Fibroblast of lung (primary cell): ENCODE data around the gene CDV3.

Source experiments
- EZH2 ChIP-seq: IDR thresholded peaks from 2 replicates; pipeline ENCODE4 v1.5.1; 2012; ENCODE audit warnings: low read length, control low read depth, mild to moderate bottlenecking; ENCODE audit errors: missing control alignments
- TF ChIP-seq, protein P1 (sequence below), 2 donors: IDR thresholded peaks in 1 of 2; conservative IDR thresholded peaks in 1 of 2; 1 replicate in 1 of 2; 2 replicates in 1 of 2; pipeline ENCODE4 v1.5.1; 2011 to 2012; ENCODE audit warnings: low read length in 2 of 2, control low read depth in 1 of 2, inconsistent platforms in 1 of 2, low read depth in 1 of 2, mild to moderate bottlenecking in 1 of 2

DNA sequence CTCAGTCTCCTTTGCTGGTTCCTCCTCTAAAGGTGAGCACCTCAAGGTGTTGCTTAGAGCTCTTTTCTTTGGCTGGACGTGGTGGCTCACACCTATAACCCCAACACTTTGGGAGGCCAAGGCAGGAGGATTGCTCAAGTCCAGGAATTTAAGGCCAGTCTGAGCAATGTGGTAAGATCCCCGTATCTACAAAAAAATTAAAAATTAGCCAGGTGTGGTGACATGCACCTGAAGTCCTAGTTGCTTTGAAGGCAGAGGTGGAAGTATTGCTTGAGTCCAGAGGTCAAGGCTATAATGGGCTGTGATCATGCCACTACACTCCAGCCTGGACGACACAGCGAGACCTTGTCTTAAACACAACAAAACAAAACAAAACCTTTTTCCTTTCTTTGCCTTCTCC lies 60.0 kb downstream of the CDV3 start:
- TF ChIP-seq, protein P1, sequence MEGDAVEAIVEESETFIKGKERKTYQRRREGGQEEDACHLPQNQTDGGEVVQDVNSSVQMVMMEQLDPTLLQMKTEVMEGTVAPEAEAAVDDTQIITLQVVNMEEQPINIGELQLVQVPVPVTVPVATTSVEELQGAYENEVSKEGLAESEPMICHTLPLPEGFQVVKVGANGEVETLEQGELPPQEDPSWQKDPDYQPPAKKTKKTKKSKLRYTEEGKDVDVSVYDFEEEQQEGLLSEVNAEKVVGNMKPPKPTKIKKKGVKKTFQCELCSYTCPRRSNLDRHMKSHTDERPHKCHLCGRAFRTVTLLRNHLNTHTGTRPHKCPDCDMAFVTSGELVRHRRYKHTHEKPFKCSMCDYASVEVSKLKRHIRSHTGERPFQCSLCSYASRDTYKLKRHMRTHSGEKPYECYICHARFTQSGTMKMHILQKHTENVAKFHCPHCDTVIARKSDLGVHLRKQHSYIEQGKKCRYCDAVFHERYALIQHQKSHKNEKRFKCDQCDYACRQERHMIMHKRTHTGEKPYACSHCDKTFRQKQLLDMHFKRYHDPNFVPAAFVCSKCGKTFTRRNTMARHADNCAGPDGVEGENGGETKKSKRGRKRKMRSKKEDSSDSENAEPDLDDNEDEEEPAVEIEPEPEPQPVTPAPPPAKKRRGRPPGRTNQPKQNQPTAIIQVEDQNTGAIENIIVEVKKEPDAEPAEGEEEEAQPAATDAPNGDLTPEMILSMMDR (conservative IDR thresholded peaks at IDR 0.05 in 1 of 2, IDR thresholded peaks at IDR 0.05 in 1 of 2; ENCODE audit: low read depth in 1 of 2, low read length in 2 of 2), result no peak
- no peak for TF ChIP-seq EZH2
